ENCODE measurements around the gene UQCC5. TPM values are rescaled to one million over a fixed set of nuclear protein-coding genes. Genes with fewer than 3 reads are reported as not detected.

UQCC5 gene
- total RNA-seq, 1 donor from 2014 or later, result 2.0 TPM

DNA sequence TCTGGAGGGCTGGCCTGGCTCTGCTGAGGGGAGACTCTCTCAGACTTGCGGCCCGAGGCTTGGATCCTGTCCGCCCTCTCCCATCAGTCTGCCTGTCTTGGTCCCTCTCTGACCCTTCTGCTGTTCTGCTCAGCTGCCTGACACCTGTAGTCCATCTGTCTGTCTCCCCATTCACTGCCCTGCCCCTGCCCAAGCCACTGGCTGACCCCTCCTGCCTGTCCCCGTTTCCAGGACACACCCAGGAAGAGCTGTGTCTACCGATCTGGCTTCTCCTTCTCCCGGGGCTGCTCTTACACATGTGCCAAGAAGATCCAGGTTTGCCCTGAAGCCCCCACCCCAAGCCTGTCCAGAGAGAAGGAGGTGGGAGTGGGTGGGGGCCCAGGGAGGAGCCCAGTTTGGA, 21.2 kb upstream of the UQCC5 start:
- Histone ChIP-seq H3K9ac (peak overlapping the region; percentile 37), H3K27me3 (peaks cover 6% of the 10 kb centered on the region), H3K27ac (no peak overlapping the region), H3F3A (ENCODE audit: low read depth) (no peaks in the 10 kb centered on the region), H3K4me1 (no peaks in the 10 kb centered on the region), H4K20me1 (ENCODE audit: low read depth) (no peaks in the 10 kb centered on the region), H3K4me2 (no peak overlapping the region), H2AFZ (replicated peaks) (no peak overlapping the region), H3K9me3 (ENCODE audit: low read depth) (no peaks in the 10 kb centered on the region), H3K79me2 (ENCODE audit: low read depth) (no peaks in the 10 kb centered on the region), H3K4me3 (no peak overlapping the region), H3K36me3 (no peaks in the 10 kb centered on the region)
- peaks cover 3% of the 10 kb centered on the region for H3K4me1 Mint-ChIP-seq
- TF ChIP-seq, protein P1, sequence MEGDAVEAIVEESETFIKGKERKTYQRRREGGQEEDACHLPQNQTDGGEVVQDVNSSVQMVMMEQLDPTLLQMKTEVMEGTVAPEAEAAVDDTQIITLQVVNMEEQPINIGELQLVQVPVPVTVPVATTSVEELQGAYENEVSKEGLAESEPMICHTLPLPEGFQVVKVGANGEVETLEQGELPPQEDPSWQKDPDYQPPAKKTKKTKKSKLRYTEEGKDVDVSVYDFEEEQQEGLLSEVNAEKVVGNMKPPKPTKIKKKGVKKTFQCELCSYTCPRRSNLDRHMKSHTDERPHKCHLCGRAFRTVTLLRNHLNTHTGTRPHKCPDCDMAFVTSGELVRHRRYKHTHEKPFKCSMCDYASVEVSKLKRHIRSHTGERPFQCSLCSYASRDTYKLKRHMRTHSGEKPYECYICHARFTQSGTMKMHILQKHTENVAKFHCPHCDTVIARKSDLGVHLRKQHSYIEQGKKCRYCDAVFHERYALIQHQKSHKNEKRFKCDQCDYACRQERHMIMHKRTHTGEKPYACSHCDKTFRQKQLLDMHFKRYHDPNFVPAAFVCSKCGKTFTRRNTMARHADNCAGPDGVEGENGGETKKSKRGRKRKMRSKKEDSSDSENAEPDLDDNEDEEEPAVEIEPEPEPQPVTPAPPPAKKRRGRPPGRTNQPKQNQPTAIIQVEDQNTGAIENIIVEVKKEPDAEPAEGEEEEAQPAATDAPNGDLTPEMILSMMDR (IDR thresholded peaks at IDR 0.05), result no peak
- TF ChIP-seq EZH2 (IDR thresholded peaks at IDR 0.05) (no peak), EZH2phosphoT487 (IDR thresholded peaks at IDR 0.05) (no peak)
- no peak for DNase-seq (ENCODE audit: low spot score)
- H3K4me3 Mint-ChIP-seq, result peak overlapping the region; percentile 9
- peak overlapping the region; percentile 59 for H3K27ac Mint-ChIP-seq
- H3K27me3 Mint-ChIP-seq (ENCODE audit: insufficient read depth, low read depth), result no peaks in the 10 kb centered on the region
- H3K9me3 Mint-ChIP-seq, result no peaks in the 10 kb centered on the region
- no peaks in the 10 kb centered on the region for H3K36me3 Mint-ChIP-seq

DNA sequence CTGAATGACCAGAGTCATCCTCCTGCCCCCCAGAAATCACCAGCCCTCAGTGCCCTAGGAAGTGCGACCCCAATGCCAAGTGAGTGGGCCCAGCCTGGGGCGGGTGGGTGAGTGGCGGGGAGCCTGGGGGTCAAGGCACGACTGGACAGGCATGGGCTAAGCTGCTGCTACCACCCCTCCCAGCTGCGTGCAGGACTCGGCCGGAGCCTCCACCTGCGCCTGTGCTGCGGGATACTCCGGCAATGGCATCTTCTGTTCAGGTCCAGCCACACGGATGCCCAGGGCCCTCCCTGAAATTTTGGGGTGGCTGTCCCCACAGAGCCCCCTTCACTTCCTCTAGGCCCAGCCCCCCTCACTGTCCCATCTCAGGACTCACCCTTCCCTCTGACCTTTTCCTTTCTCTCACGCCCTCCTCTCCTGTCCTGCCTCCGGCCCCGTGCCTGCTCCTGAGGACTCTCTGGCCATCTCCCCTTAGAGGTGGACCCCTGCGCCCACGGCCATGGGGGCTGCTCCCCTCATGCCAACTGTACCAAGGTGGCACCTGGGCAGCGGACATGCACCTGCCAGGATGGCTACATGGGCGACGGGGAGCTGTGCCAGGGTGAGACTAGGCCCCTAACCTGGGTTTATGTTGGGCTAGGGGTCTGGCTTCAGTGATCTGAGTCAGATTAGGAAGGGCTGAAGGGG, 19.8 kb upstream of the UQCC5 start:
- Histone ChIP-seq H3K4me1 (no peaks in the 10 kb centered on the region), H3K4me3 (no peak overlapping the region), H3F3A (ENCODE audit: low read depth) (no peaks in the 10 kb centered on the region), H3K9me3 (ENCODE audit: low read depth) (no peaks in the 10 kb centered on the region), H3K79me2 (ENCODE audit: low read depth) (no peaks in the 10 kb centered on the region), H3K27me3 (peaks cover 6% of the 10 kb centered on the region), H3K27ac (no peak overlapping the region), H3K9ac (no peak overlapping the region), H3K36me3 (no peaks in the 10 kb centered on the region), H3K4me2 (no peak overlapping the region), H4K20me1 (ENCODE audit: low read depth) (no peaks in the 10 kb centered on the region), H2AFZ (replicated peaks) (no peak overlapping the region)
- Mint-ChIP-seq H3K27me3 (ENCODE audit: insufficient read depth, low read depth) (no peaks in the 10 kb centered on the region), H3K4me1 (peaks cover 3% of the 10 kb centered on the region), H3K27ac (peak overlapping the region; percentile 57), H3K9me3 (no peaks in the 10 kb centered on the region), H3K4me3 (no peak overlapping the region), H3K36me3 (no peaks in the 10 kb centered on the region)
- TF ChIP-seq EZH2phosphoT487 (IDR thresholded peaks at IDR 0.05) (no peak), EZH2 (IDR thresholded peaks at IDR 0.05) (no peak)
- TF ChIP-seq, protein P1 (IDR thresholded peaks at IDR 0.05), result no peak
- DNase-seq (ENCODE audit: low spot score), result no peak

DNA sequence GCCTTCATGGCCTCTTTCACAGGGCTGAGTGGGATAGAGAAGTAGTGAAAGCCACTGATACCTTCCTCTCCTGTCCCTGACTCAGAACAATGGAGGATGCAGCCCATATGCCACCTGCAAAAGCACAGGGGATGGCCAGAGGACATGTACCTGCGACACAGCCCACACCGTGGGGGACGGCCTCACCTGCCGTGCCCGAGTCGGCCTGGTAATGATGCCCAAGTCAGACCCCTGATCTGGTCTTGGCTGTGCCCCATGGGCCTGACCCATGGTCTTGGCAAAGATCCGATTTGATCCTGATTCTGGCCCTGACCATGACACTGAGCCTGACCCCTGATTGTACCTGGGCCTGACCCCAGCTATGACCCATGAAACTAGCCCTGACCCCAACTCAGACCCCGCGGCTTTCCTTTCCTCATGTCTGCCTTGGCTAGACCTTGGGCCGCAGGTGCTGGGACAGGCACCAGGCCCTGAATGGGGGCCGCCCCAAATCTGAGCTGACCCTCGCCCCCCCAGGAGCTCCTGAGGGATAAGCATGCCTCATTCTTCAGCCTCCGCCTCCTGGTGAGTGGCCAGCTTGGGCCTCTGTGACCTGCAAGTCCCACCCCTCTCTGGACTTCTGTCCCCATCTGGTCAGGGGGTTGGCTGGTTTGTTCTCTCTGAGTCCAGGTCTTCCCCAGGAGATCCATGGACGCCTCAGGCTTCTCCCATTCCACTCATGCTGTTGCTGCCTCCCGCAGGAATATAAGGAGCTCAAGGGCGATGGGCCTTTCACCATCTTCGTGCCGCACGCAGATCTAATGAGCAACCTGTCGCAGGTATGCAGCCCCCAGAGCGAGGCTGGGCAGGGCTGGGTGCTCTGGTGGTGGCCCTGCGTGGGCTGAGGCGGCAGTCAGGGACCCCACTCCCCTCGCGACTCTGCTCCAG, 18.3 kb upstream of the UQCC5 start:
- no peak for DNase-seq (ENCODE audit: low spot score)
- H3K27ac Mint-ChIP-seq, result no peak overlapping the region
- no peak overlapping the region for H3K4me3 Mint-ChIP-seq
- Histone ChIP-seq H3K36me3 (no peaks in the 10 kb centered on the region), H3K4me1 (no peaks in the 10 kb centered on the region), H3K4me2 (no peak overlapping the region), H3K9me3 (ENCODE audit: low read depth) (no peaks in the 10 kb centered on the region), H3K27ac (no peak overlapping the region), H3K4me3 (no peak overlapping the region), H3K9ac (no peak overlapping the region), H3F3A (ENCODE audit: low read depth) (no peaks in the 10 kb centered on the region), H3K79me2 (ENCODE audit: low read depth) (no peaks in the 10 kb centered on the region), H4K20me1 (ENCODE audit: low read depth) (no peaks in the 10 kb centered on the region), H2AFZ (replicated peaks) (no peak overlapping the region), H3K27me3 (peaks cover 6% of the 10 kb centered on the region)
- H3K4me1 Mint-ChIP-seq, result peaks cover 3% of the 10 kb centered on the region
- H3K27me3 Mint-ChIP-seq (ENCODE audit: insufficient read depth, low read depth), result no peaks in the 10 kb centered on the region
- no peaks in the 10 kb centered on the region for H3K36me3 Mint-ChIP-seq
- TF ChIP-seq EZH2phosphoT487 (IDR thresholded peaks at IDR 0.05), result no peak
- TF ChIP-seq, protein P1 (IDR thresholded peaks at IDR 0.05), result no peak
- no peak for TF ChIP-seq EZH2 (IDR thresholded peaks at IDR 0.05)
- no peaks in the 10 kb centered on the region for H3K9me3 Mint-ChIP-seq

Measured in neural progenitor cell (in vitro differentiated cells).